Fibroblast of lung (primary cell): ENCODE results near the gene MCTP1.

ENCODE experiments used
- CTCF ChIP-seq, 2 donors: IDR thresholded peaks in 1 of 2; conservative IDR thresholded peaks in 1 of 2; 1 replicate in 1 of 2; 2 replicates in 1 of 2; pipeline ENCODE4 v1.5.1; 2011 to 2012; ENCODE audit warnings: low read length in 2 of 2, control low read depth in 1 of 2, inconsistent platforms in 1 of 2, low read depth in 1 of 2, mild to moderate bottlenecking in 1 of 2
- EZH2 ChIP-seq: IDR thresholded peaks from 2 replicates; pipeline ENCODE4 v1.5.1; 2012; ENCODE audit warnings: low read length, control low read depth, mild to moderate bottlenecking; ENCODE audit errors: missing control alignments

GRCh38 chr5:94850960-94851359 lies 433.9 kb downstream of the MCTP1 start:
- TF ChIP-seq EZH2: no peak
- no peak for TF ChIP-seq CTCF (conservative IDR thresholded peaks at IDR 0.05 in 1 of 2, IDR thresholded peaks at IDR 0.05 in 1 of 2; ENCODE audit: low read depth in 1 of 2, low read length in 2 of 2)
